Stromal cell of bone marrow (primary cell): ENCODE data around the gene AKAP11.
A peak's percentile ranks its signal among the peaks of the same experiment; 100 is the strongest.
"Not testable (repeated sequence)": the region's sequence is repeated elsewhere in the genome, so short reads cannot be mapped to it uniquely, and the experiment has no call there.

Experiments
- DNase-seq: peaks from one replicate; pipeline ENCODE4 v3.0.0-alpha.2; 2012; ENCODE audit warnings: low read depth

The AKAP11 gene, protein sequence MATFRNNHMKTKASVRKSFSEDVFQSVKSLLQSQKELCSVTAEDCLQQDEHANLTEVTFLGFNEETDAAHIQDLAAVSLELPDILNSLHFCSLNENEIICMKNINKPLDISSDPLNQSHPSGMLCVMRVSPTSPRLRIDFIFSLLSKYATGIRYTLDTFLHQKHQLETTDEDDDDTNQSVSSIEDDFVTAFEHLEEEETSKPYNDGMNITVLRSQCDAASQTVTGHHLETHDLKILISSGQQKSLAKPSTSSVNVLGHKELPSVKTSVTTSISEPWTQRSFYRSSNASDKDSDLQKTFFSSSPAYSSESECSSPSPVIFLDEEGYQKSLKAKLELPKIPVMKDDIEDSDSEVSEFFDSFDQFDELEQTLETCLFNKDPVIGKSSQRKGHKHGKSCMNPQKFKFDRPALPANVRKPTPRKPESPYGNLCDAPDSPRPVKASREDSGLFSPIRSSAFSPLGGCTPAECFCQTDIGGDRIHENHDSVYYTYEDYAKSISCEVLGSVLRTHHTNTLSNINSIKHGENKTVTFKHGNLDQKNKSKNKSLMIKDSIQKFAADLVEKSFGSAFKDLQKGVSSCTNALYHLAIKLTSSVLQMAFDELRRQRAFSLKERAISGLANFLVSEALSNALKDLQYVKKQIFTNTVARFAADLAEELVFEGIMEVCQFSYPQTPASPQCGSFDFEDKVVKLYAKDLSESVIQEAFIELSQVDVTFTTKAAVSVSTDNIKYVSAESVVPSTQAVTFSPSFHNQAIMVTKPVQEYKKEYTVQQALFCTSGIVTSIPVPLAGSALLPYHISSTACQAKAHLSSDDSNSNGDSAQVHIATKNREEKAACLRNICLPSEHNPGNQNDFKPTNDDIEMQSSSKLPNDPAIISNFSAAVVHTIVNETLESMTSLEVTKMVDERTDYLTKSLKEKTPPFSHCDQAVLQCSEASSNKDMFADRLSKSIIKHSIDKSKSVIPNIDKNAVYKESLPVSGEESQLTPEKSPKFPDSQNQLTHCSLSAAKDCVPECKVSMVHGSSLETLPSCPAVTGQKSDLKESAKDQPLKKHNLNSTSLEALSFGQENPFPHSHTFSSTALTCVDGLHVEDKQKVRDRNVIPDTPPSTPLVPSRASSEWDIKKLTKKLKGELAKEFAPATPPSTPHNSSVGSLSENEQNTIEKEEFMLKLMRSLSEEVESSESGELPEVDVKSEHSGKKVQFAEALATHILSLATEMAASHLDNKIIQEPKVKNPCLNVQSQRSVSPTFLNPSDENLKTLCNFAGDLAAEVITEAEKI (N-terminal part only)

DNA sequence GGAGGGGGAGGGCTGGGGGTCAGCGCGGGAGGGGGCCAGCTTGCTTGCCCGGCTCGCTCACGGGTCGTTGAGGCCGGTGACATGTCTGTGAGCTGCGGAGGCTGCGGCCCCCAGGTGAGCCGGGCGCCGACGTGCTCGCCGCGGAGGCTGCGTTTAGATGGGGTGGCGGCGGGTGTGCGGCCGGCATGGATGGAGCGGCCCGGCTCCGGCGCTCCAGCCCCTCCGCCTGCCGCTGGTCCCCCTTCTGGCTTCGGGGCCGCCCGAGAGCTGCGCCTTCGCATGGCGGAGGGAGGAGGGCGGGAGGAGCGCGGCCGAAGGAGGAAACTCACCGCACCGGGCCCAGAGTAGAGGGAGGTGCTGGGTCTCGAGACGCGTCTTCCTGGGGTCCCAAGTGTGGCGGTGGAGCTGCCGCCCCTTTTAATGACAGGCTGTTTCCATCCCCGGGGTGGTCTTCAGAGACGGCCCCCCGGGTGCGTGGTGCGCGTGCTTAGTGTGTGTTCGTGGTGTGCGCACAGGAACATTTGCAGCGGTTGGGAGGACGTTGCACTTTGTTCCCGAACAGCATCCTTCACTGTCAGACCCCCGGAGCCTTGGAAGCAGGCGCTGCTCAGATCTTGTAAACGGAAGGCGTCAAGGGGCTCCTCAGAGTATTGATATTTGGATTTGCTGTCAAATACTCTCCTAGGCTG is at the start of gene AKAP11:
AKAP11 (plus strand) TSS at position 38 of the 689 bp plus-strand sequence. CDS start 14,197 bp downstream, outside the sequence.
- DNase-seq, result peak; percentile 11

GRCh38 chr13:42223681-42224080 is 48.3 kb upstream of the AKAP11 start:
- DNase-seq, result no peak

DNA sequence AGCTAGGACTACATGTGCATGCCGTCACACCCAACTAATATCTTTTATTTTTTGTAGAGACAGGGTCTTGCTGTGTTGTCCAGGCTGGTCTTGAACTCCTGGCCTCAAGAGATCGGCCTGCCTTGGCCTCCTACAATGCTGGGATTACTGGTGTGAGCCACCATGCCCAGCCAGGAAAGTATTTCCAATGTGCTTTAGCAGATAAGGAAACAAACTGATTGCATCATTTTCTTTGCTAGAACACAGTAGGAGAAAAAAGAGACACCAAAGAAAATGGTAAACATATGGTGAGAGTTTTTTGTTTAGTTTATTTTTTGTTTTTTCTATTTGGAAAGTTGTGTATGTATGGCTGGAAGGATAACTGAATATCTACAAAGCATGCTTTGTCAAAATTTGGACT is 46.9 kb upstream of the AKAP11 start:
- no peak for DNase-seq

DNA sequence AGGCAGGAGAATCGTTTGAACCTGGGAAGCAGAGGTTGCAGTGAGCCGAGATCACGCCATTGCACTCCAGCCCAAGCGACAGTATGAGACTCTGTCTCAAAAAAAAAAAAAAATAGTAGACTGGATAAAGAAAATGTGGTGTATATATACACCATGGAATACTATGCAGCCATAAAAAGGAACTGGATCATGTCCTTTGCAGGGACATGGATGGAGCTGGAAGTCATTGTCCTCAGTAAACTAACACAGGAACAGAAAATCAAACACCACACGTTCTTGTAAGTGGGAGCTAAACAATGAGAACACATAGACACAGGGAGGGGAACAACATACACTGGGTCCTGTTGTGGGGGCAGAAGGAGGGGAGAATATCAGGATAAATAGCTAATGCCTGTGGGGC is 45.2 kb upstream of the AKAP11 start:
- not testable (repeated sequence) for DNase-seq

- no peak for DNase-seq
Observed at GRCh38 chr13:42228527-42228926, 43.4 kb upstream of the AKAP11 start.

GRCh38 chr13:42229287-42229686 is 42.7 kb upstream of the AKAP11 start:
- no peak for DNase-seq

DNA sequence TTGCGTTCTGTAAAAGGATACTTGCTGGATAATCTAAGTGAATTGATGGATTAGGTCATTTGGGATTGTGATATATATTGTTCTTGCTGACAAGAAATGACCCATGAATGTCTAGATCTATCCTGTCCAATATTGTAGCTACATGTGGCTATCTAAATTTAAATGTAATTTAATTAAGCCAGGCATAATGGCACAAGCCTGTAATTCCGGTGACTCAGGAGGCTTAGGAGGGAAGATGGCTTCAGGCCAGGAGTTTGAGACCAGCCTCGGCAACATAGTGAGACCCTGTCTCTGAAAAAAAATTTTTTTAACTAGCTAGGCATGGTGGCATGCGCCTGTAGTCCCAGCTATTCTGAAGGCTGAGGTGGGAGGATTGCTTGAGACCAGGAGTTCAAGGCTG is 39.3 kb upstream of the AKAP11 start:
- no peak for DNase-seq

DNA sequence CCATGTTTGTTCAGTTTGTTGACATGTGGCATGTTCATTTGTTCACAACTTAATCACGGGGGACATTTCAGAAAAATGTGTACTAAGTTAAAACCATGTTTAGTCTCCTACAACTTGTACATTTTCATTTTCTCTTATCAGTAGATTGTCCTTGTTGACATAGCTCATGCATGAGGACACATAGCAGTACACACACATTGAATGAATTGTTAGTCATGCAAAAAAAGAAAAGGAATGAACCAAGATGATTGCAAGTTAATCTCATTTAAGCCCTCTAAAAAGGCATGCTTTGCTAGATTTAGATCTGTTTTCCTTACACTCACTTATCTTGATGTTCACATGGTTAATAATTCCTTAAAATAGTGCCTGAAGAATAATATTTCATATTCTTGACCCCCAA is 38.2 kb upstream of the AKAP11 start:
- no peak for DNase-seq

DNA sequence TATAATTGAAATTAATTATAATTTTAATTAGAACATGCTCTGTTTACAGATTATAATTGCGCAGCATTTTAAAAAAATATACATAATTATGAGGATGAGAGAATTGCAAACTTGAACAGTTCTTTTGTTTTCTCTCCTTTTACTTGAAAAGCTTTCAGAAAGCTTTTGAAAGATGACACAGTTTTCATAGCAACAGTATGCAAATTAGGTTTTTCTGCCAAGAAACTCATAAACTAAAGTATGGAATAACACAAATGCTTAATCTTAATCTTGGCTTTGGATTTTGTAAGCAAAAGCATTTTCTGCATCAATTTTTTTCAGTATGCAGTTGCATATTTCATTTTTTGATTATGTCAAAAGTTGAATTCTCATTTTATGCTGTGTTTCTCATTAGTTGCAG is 32.8 kb upstream of the AKAP11 start:
- no peak for DNase-seq

GRCh38 chr13:42239644-42240043 is 32.3 kb upstream of the AKAP11 start:
- DNase-seq, result peak; percentile 7

DNA sequence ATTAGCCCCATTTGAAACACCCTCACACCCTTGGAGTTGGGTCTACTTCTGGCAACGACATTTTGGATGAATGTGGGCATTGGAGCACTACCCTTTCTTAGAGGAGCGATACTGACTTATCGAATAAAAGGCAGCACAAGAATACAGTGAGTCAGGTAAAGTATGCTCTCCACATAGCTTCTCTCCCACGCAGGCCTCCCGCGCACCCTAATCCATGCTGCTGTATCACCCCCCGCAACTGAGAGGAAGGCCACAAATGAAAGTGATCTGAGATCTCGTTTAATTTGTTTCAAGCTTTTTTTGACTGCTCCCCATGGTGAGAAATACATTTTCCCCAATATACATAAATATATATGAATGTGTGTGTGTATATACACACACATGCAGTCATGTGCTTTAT is 25.4 kb upstream of the AKAP11 start:
- DNase-seq, result no peak

- DNase-seq, result no peak
Observed at GRCh38 chr13:42247883-42248282, 24.1 kb upstream of the AKAP11 start.

DNA sequence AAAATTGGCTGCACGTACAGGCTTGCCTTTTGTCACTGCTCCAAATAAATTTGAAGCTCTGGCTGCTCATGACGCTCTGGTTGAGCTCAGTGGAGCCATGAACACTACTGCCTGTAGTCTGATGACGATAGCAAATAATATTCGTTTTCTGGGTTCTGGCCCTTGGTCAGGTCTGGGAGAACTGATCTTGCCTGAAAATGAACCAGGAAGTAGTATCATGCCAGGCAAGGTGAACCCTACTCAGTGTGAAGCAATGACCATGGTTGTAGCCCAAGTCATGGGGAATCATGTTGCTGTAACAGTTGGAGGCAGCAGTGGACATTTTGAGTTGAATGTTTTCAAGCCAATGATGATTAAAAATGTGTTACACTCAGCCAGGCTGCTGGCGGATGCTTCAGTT is 16.1 kb upstream of the AKAP11 start:
- DNase-seq, result no peak

- no peak for DNase-seq
Observed at GRCh38 chr13:42258747-42259146, 13.2 kb upstream of the AKAP11 start.

DNA sequence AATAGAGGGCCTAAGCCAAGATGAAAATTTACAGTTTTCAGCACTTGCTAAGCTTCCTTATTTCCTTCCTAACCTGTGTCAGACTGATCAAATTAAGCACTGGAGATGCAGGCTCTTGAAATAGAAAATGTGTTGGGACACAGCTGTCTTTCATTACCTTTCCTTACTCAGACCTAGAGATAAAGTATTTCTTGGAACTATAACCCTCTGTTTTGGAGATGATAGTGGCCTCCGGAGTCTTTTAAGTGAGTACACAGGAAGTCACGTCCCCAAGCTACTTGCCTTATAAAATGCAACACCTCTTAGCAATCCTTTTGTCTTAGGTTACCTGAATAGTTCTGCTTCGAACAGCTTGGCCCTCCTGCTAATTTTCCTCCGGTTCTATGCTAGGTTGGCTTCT is 12.4 kb upstream of the AKAP11 start:
- no peak for DNase-seq

DNA sequence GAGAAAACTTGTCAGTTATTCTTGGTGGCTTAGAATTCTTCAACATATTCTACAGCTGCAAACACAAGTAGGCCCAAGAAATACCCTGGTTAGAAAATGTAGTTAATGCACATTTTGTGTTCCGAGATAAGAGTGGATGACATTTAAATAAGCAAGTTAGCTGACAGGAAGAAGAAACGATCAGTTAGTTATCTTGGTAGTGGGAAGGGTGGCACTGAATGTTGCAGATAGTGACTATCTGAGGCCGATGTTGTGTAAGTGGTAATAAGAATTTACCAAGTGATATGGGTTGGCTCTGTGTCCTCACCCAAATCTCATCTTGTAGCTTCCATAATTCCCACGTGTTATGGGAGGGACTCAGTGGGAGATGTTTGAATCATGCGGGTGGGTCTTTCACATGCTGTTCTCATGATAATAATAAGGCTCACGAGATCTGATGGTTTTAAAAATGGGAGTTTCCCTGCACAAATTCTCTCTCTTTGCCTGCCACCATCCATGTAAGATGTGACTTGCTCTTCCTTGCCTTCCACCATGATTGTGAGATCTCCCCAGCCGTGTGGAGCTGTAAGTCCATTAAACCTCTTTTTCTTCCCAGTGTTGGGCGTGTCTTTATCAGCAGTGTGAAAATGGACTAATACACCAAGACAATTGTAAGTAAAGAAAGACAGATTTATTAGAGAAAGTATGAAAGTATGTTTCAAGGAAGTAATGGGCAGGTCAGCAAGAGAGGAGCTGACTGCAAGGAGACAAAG is 10.9 kb upstream of the AKAP11 start:
- no peak for DNase-seq

- DNase-seq, result peak; percentile 18
Observed at GRCh38 chr13:42266473-42266872, 5.5 kb upstream of the AKAP11 start.

- DNase-seq, result no peak
Observed at GRCh38 chr13:42270160-42270856, 1.6 kb upstream of the AKAP11 start.

GRCh38 chr13:42270857-42271215 is 1.1 kb upstream of the AKAP11 start:
- DNase-seq, result no peak

- DNase-seq, result peak; percentile 97
Observed at GRCh38 chr13:42271337-42272114, 426 bp upstream of the AKAP11 start.
